ENCODE data around the gene DIPK1C.

- TF ChIP-seq CTCF (IDR thresholded peaks at IDR 0.05) = no peak
- no peak for TF ChIP-seq EP300 (IDR thresholded peaks at IDR 0.05)
- TF ChIP-seq POLR2A (IDR thresholded peaks at IDR 0.05; ENCODE audit: low read depth) = no peak
Measured at GRCh38 chr18:74486119-74486849, 29.2 kb upstream of the DIPK1C start.

All from esophagus muscularis mucosa (tissue), 4 donors.